Renal cortical epithelial cell (primary cell): ENCODE data around the gene TRPV6. TPM values are rescaled to one million over a fixed set of nuclear protein-coding genes. Genes with fewer than 3 reads are reported as not detected.
A peak's percentile ranks its signal among the peaks of the same experiment; 100 is the strongest.

ENCODE experiments used
- DNase-seq: peaks from one replicate; pipeline ENCODE4 v3.0.0-alpha.2; 2011; ENCODE audit warnings: low read depth
- total RNA-seq: library from RNA; depleted of rRNA; stranded (reverse); fragments of >200 nt; gene quantifications from 2 replicates; pipeline ENCODE4 v1.2.3, GENCODE V29; 2014

TRPV6 gene
- total RNA-seq, 1 donor from 2014 or later, result 0.05 TPM

DNA sequence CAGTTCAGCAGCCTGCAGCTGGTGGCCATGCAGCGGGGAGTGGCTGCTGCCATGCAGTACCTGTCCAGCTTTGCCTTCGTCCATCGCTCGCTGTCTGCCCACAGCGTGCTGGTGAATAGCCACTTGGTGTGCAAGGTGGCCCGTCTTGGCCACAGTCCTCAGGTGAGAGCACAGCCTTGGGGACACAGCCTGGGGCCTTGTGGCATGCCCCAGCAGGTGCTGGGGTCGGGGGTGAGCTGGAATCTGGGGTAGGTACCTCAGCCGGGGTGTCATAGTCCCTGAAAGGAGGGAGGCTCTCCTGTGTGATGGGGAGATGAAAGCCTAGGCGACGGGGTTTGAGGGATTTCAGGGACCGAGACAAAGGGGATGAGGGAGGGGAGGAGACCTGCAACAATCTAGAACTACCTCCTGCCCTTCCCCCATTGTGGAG is 16.5 kb downstream of the TRPV6 start:
- no peak for DNase-seq

DNA sequence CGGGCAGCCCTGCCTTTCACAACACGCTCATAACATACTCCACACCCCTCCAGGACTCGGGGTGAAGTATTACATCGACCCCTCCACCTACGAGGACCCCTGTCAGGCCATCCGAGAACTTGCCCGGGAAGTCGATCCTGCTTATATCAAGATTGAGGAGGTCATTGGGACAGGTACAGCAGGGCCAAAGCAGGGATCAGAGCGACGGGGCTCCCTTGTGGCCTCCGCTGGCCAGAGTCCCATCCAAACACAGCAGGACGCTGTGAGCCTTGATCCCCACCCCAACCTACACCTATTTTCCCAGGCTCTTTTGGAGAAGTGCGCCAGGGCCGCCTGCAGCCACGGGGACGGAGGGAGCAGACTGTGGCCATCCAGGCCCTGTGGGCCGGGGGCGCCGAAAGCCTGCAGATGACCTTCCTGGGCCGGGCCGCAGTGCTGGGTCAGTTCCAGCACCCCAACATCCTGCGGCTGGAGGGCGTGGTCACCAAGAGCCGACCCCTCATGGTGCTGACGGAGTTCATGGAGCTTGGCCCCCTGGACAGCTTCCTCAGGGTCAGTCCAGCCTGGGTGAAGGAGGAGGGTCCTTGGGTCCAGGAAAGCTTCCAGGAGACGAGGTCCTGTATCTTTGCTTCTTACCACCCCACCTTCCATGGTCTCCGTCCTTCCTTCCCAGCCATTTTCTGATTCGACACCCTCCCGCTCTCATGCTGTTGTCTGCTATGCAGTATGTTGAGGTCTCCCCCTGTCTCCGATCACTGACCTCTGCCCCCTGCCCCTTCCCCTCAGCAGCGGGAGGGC is 17.2 kb downstream of the TRPV6 start:
- DNase-seq, result no peak

DNA sequence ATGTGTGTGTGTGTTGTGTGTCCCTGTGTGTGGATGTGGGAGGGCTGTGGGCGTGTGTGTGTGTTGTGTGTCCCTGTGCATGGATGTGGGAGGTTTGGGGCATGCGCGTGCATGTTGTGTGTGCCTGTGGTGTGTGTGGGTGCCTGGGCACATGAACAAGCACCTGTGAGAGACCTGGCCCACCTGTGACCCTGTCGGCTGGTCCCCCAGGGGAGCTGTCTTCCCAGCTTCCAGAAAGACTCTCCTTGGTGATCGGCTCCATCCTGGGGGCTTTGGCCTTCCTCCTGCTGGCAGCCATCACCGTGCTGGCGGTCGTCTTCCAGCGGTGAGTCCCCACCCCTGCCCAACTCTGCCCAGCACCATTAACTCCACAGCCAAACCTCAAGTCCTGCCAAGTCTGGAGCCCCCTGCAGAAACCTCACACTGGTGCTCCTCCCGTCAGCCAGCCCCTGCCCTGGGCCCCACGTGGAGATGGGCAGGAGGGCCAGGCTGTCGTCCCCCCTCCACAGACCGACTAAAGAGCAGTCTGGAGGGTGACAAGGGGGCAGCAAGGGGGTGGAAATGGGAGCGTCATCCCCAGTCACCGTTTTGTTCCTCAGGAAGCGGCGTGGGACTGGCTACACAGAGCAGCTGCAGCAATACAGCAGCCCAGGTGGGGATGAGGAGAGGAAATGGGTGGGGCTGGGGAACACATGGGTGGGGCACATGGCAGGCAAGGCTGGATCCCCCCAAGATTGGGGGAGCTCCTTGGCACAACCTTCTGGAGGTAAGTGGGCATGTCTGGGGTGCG is 18.0 kb downstream of the TRPV6 start:
- no peak for DNase-seq

DNA sequence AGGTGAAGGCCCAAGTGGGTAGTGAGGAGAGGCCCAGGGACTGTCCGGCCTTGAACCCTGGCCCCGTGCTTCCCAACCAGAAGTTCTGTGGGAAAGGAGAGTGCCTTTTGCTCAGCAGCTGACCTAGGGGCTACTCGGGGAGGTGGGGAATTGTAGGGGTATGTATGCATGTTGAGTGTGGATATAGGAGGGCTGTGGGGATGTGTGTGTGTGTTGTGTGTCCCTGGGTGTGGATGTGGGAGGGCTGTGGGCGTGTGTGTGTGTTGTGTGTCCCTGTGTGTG is 18.5 kb downstream of the TRPV6 start:
- DNase-seq, result no peak

DNA sequence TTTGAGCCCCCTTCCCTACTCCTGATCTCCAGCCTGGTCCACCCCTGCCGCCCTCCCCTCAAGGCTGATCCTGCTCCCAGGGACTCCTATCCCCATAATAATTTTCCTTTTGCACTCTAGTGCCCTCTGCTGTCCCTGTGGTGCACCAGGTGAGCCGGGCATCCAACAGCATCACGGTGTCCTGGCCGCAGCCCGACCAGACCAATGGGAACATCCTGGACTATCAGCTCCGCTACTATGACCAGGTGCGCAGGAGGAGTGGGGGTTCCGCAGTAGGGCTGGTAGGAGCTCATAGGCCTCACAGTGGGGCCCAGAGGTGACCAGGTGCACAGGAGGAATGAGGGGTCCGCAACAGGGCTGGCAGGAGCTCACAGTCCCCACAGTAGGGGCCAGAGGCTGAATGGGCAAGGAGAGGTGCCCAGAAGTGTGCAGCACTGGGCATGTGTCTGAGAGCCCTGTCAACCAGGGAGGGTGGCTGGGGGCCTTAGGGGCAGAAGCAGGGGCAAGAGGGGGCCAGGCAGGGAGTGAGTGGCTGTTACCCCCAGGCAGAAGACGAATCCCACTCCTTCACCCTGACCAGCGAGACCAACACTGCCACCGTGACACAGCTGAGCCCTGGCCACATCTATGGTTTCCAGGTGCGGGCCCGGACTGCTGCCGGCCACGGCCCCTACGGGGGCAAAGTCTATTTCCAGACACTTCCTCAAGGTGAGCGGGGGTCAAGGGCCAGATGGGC is 19.0 kb downstream of the TRPV6 start:
- DNase-seq, result peak; percentile 2

DNA sequence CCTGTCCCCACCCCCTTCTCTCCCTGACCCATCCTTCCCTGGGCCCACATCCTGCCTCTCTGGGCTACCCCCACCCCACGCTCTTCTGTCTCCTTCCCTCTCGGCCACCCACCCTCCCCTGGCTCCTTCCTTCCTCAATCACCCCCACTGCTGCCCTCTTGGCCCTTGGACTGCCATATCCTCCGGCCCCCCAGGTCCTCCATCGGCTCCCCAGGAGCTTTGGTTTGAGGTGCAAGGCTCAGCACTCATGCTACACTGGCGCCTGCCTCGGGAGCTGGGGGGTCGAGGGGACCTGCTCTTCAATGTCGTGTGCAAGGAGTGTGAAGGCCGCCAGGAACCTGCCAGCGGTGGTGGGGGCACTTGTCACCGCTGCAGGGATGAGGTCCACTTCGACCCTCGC is 19.8 kb downstream of the TRPV6 start:
- no peak for DNase-seq

DNA sequence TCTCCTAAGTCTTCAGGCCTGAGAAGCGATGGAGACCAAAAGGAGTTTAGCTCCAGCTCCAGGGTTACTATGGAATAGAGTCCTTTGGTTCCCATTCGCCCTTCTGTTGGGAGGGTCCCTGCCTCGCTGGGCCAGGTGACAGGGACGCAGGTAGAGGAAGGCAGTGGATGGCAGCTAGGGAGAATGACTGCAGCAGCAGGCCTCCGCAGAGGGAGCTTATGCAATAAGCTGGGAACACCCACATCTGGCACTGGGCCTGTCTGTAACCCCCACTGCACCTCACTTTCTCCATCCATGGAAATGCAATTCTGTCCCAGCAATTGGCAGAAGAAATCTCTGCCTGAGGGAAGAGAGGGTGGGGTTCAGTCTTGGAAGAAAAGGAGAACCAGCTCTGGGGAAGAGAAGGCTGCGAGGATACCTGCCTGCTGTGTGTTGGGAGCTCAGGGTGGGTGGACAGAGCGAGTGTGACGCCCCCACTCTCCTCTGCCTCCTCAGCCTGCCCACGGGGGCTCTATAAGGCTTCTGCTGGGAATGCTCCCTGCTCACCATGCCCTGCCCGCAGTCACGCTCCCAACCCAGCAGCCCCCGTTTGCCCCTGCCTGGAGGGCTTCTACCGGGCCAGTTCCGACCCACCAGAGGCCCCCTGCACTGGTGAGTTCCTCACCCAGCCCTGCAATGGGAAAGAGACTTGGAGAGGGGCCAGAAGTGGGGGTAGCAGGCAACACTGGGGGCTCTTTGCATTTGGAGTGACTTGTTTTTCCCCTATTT is 20.4 kb downstream of the TRPV6 start:
- no peak for DNase-seq

DNA sequence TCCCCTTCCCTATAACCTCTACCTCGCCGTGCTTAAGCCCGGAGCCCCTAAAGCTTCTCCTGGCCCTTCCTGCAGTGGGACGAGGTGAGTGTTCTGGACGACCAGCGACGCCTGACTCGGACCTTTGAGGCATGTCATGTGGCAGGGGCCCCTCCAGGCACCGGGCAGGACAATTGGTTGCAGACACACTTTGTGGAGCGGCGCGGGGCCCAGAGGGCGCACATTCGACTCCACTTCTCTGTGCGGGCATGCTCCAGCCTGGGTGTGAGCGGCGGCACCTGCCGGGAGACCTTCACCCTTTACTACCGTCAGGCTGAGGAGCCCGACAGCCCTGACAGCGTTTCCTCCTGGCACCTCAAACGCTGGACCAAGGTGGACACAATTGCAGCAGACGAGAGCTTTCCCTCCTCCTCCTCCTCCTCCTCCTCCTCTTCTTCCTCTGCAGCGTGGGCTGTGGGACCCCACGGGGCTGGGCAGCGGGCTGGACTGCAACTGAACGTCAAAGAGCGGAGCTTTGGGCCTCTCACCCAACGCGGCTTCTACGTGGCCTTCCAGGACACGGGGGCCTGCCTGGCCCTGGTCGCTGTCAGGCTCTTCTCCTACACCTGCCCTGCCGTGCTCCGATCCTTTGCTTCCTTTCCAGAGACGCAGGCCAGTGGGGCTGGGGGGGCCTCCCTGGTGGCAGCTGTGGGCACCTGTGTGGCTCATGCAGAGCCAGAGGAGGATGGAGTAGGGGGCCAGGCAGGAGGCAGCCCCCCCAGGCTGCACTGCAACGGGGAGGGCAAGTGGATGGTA is 21.5 kb downstream of the TRPV6 start:
- DNase-seq, result no peak

DNA sequence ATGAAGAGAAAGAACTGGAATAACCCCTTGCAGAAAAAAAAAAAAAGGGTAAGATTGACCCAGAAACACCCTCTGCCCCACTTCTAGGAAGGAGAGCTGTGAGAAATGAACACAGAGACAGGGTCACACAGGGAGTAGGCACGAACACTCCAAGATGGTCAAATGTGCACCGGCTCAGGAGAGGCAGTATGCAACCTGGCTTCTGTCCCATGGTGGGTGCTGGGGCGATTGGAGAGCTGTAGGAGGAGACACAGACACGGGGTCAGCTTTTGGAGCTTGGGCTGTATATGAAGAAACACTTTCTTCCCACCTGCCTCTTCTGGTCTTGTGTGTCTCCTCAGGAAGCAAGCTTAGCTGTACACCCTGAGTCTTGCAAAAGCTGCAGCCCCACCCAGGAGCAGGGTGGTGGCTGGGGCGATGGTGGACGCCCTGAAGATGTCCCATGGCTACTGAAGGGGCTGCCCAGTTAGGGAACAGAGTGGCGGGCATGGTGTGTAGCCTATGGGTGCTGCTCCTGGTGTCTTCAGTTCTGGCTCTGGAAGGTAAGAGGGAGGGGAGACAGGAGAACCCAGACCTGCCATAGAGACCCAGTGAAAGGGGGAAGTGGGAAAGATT is 22.7 kb downstream of the TRPV6 start:
- no peak for DNase-seq

DNA sequence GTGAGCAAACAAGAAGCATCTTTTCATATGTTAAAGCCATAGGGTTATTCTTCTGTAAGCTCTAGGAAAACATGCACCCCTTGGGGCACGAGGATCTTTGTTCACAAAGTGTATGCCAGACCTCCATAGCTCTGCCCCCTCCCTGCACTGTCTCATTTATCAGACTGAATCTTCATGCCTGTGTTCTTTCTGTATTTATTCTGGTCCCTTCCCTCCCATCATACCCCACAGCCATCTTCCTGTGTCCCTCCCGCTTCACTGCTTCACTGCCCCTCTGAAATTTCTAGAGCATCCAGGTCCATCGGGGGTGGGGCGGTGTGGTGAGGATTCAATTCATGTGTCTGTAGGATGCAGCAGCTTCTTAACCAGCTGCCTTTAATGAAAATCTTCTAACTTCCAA is 23.2 kb downstream of the TRPV6 start:
- no peak for DNase-seq

DNA sequence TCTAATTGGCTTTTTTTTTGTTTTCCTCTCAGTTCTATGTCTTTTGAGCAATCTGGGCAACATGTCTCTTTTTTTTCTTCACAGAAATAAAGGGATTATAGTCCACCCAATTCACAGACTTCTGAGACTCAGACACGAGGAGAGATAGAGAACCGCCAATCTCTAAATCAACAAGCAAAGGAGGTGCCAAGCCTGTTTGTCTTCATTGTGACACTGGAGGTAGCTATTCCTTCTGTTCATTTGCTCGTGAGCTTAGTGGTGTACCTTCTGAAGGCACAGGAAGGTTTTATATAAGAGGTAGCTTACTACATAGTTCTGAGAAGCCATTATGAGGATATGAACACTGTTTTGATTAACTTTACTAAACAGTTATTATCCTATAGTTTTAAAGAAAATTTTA is 24.6 kb downstream of the TRPV6 start:
- DNase-seq, result no peak

DNA sequence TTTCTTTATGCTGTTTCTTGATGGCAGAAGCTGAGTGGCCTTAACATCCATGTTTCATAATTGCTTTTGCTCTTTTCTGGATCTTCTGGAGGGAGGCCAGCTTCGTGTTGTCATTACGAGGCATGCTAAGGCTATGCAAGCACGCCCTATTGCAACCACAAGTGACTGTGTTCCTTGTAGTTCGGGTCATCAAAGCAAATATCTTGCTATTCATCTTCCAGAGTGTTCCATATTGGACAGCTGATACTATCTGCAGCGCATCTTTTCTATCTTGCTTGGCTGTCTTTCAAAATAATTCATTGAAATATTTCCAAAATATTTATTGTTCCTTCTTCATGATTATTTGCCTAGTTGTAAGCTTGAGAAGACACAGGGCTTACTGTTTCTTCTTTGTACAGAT is 25.7 kb downstream of the TRPV6 start:
- no peak for DNase-seq

DNA sequence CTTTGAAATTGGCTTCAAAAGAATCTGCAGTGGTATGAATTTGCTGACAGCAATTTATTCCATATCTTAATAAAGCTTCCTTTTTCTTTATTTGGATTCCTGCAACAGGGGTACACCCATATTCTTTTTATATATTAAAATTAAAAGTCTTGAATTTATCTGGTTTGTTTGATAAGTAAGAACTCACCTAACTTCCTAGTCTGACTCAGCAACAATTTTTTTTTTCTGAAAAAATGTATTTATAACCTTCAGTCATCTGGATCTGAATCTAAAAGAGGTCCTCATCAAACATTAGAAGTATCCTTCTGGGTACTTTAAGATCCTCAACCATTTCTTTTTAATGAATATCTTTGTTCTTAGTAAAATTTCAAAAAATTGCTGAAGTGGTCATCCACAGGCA is 26.1 kb downstream of the TRPV6 start:
- DNase-seq, result no peak

DNA sequence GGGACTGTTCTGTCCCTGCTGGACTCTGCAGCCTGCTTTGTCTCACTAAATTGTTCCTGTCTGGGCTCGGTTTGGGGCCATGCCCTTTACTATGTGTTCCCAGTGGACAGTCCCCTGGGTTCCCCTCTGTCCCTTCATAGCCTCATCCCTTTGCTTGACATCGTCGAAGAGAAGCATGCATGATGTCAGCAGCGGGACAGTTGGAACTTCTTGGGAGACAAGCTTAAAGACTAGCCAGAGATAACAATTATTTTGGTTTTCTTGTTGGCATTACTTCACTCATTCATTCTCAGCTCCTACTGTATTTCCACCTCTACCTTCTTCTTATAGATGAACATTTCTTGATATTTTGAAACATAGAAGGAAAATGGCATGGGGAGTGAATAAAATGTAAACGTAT is 27.9 kb downstream of the TRPV6 start:
- DNase-seq, result no peak

DNA sequence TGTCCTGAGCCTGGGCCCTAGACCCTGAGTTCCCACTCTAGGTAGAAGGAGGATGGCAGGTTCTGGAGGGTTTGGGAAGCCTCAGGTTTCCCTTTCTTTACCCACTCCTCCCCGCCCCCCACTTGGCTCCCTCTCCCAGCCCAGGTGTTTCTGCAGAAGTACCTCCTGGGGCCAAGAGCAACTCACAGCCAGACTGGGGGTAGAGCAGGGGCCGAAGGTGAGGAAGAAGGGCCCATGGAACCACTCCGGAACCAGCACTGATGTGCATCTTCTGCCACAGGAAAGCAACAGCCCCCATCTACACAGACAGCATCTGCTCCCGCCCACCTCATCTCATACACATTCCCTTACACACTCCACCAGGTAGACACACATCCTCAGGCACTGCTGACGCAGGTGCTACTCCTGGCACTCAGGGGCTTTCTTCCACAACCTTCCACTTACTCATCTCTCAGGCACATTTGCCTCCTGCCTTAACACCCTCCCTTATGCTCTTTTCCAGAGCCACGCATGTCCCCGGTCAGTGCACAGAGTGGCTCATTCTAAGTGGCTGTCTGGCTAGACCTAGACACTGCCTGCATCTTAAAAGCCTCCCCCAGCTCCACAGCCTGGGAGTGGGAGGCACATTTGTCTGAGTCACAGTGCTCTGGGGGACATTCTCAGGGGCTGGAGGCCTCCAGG is 28.8 kb downstream of the TRPV6 start:
- no peak for DNase-seq

DNA sequence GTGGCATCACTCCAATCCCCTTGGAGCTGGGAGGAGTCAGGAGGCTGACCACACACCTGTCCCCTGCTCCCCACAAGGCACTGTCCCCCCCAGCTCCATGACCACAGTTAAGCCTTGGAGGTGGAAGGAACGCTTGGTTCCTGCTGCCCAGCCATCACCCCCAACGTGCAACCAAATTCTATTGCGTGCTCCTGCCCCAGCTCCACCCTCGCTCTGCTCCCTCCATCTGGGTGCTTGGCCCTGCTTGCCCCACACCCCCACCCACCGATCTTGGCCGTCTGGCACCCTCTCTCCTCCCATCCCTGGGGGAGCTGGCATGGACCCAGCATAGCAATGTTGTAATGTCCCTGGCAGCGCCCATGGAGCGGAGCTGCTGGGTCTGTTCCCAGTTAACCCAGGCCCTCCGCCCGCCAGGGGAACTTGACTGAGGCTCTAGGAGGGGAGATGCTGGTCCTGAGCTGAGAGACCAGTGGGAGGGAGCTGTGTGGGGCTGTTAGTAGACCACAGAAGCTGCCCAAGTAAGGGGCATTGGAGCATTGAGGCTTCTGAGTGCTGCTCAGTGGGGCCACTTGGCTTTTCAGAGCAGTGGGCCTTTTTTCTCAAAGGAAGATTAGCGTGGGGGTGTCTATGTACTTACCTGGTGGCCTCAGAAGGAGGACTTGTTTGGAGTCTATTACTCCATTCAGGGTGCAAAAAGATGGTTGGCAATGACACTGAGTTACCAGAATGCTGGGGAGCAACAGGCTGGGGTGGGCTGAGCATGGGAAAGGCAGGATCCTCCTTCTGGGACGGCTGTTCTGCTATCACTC is 29.6 kb downstream of the TRPV6 start:
- DNase-seq, result peak; percentile 1

DNA sequence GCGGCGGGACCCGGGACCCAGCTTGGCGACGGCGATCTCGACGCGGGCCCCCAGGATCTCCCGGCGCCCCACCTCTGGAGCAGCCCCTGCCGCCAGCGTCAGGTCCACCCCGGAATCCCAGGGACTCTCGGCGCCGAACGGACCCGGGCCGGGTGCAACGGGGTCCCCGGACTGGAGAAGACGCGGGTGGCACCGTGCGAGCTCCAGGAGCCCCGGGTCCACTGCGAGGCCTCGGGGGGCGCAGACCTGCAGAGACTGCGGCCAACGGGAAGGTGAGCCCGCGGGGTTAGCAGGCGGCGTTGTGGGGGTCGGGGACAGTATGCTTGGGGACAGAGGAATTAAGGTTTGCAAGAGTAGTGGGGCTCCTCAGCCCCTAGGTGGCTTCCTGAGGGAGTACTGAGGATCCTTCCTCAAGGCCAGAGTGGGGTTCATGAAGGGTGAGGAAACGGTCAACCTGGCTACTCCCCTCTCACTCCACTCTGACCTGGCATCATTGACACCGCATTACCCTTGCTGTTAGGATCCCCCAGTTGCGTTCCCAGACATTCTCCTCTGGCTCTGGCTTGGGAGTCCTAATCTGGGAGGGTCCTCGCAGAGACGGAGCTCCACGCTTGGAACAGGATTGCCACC is 30.3 kb downstream of the TRPV6 start:
- DNase-seq, result no peak

DNA sequence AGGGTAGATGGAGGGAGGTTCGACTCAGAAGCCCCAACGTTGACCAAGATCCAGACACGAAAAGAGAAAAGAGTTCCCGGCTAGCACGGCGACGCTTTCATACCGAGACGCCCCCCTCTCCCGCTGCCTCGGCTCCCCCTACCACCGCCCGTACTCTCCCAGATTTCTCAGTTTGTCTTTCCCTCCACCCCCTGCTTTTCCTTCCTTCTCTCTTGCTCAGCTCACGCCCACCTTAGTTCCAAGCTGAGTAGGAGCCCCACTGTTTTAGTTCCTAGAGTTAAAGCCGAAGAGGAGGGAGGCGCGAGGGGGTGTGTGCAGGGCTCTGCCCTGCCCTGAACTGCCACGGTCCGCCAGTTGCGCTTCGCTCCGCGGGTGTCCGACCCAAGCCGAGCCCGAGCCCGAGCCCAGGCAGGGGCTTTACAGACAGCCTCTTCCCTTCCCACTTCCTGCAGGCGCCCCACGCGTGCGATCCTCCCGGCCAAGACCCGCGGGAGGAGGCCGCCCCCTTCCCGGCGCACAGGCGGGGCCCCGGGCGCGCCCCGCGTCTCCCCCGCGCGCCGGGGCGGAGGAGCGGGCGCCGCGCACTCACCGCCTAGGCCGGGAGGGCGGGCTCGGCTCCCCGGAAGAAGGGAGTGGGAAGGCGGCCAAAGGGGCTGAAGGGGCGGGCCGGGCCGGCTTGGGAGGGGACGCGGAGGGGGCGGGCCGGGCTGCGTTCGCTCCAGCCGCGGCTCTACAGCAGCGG is 31.0 kb downstream of the TRPV6 start, which contains the start of gene EPHB6:
Gene EPHB6, plus strand, starts transcription at position 705 of the 742 bp plus-strand sequence. CDS start 8,152 bp downstream, outside the sequence.
- DNase-seq, result peak; percentile 5
